Measurements from ENCODE around the gene GPRC5C.

Gene GPRC5C

GRCh38 chr17:74389937-74390679 lies 41.8 kb upstream of the GPRC5C start:
- ChIA-PET CTCF (interaction anchor here (0.8 to 3.9 kb wide), 3 partner anchors 22 to 67 kb away, joined by 3 to 24 read pairs (median 9); partner anchors contain the start of gene GPR142), POLR2A (no interaction called here)
- no peaks in the 10 kb centered on the region for H3K36me3 ChIP-seq (ENCODE audit: control insufficient read depth in 2 of 2, insufficient read depth in 1 of 2, low read length in 2 of 2)
- H3K27ac ChIP-seq (ENCODE audit: extremely low read depth, low read depth, low read length): no peak overlapping the region
- H3K4me1 ChIP-seq (ENCODE audit: control insufficient read depth, insufficient read depth, low read length): no peaks in the 10 kb centered on the region
- no peak overlapping the region for H3K4me3 ChIP-seq (ENCODE audit: low read depth, low read length)
- peak; percentile 99 for TF ChIP-seq ZNF366 (tag by site-specific recombination; conservative IDR thresholded peaks at IDR 0.05)
- no peak for TF ChIP-seq ZNF843 (tag by site-specific recombination; IDR thresholded peaks at IDR 0.05)
- TF ChIP-seq PRDM1 (tag by site-specific recombination; IDR thresholded peaks at IDR 0.05): peak; percentile 94
- TF ChIP-seq, protein P1, sequence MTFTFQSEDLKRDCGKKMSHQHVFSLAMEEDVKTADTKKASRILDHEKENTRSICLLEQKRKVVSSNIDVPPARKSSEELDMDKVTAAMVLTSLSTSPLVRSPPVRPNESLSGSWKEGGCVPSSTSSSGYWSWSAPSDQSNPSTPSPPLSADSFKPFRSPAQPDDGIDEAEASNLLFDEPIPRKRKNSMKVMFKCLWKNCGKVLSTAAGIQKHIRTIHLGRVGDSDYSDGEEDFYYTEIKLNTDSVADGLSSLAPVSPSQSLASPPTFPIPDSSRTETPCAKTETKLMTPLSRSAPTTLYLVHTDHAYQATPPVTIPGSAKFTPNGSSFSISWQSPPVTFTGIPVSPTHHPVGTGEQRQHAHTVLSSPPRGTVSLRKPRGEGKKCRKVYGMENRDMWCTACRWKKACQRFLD (tag by site-specific recombination; IDR thresholded peaks at IDR 0.05): no peak
- TF ChIP-seq ZNF362 (tag by site-specific recombination; IDR thresholded peaks at IDR 0.05): no peak
- TF ChIP-seq ZNF157 (tag by site-specific recombination; IDR thresholded peaks at IDR 0.05): 0 out of 2 replicates have a peak, but pooled peaks have one; percentile 9
- 0 out of 2 replicates have a peak, but pooled peaks have one; percentile 23 for TF ChIP-seq ZNF776 (tag by site-specific recombination; IDR thresholded peaks at IDR 0.05; ENCODE audit: borderline replicate concordance)
- H3K9me3 ChIP-seq (ENCODE audit: control insufficient read depth, insufficient read depth, low read depth, low read length): no peaks in the 10 kb centered on the region

GRCh38 chr17:74390680-74391653 lies 40.9 kb upstream of the GPRC5C start:
- CTCF ChIA-PET: interaction anchor here (0.5 to 5.0 kb wide), 6 partner anchors 11 to 191 kb away, joined by 3 to 34 read pairs (median 14); partner anchors contain the start of gene GPR142
- H3K36me3 ChIP-seq (ENCODE audit: control insufficient read depth in 2 of 2, insufficient read depth in 1 of 2, low read length in 2 of 2): no peaks in the 10 kb centered on the region
- H3K27ac ChIP-seq (ENCODE audit: extremely low read depth, low read depth, low read length): no peak overlapping the region
- no peaks in the 10 kb centered on the region for H3K4me1 ChIP-seq (ENCODE audit: control insufficient read depth, insufficient read depth, low read length)
- H3K9me3 ChIP-seq (ENCODE audit: control insufficient read depth, insufficient read depth, low read depth, low read length): no peaks in the 10 kb centered on the region
- no peak overlapping the region for H3K4me3 ChIP-seq (ENCODE audit: low read depth, low read length)
- 0 out of 2 replicates have a peak, but pooled peaks have one; percentile 27 for TF ChIP-seq ZNF121 (tag by site-specific recombination; IDR thresholded peaks at IDR 0.05)
- no peak for TF ChIP-seq ZNF510 (tag by site-specific recombination; IDR thresholded peaks at IDR 0.05; ENCODE audit: insufficient replicate concordance)
- TF ChIP-seq, protein P2, sequence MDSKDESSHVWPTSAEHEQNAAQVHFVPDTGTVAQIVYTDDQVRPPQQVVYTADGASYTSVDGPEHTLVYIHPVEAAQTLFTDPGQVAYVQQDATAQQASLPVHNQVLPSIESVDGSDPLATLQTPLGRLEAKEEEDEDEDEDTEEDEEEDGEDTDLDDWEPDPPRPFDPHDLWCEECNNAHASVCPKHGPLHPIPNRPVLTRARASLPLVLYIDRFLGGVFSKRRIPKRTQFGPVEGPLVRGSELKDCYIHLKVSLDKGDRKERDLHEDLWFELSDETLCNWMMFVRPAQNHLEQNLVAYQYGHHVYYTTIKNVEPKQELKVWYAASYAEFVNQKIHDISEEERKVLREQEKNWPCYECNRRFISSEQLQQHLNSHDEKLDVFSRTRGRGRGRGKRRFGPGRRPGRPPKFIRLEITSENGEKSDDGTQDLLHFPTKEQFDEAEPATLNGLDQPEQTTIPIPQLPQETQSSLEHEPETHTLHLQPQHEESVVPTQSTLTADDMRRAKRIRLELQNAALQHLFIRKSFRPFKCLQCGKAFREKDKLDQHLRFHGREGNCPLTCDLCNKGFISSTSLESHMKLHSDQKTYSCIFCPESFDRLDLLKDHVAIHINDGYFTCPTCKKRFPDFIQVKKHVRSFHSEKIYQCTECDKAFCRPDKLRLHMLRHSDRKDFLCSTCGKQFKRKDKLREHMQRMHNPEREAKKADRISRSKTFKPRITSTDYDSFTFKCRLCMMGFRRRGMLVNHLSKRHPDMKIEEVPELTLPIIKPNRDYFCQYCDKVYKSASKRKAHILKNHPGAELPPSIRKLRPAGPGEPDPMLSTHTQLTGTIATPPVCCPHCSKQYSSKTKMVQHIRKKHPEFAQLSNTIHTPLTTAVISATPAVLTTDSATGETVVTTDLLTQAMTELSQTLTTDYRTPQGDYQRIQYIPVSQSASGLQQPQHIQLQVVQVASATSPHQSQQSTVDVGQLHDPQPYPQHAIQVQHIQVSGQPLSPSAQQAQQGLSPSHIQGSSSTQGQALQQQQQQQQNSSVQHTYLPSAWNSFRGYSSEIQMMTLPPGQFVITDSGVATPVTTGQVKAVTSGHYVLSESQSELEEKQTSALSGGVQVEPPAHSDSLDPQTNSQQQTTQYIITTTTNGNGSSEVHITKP (tag by site-specific recombination; IDR thresholded peaks at IDR 0.05): peak; percentile 30; the same call in 1 of the 2 replicates
- TF ChIP-seq, protein P3, sequence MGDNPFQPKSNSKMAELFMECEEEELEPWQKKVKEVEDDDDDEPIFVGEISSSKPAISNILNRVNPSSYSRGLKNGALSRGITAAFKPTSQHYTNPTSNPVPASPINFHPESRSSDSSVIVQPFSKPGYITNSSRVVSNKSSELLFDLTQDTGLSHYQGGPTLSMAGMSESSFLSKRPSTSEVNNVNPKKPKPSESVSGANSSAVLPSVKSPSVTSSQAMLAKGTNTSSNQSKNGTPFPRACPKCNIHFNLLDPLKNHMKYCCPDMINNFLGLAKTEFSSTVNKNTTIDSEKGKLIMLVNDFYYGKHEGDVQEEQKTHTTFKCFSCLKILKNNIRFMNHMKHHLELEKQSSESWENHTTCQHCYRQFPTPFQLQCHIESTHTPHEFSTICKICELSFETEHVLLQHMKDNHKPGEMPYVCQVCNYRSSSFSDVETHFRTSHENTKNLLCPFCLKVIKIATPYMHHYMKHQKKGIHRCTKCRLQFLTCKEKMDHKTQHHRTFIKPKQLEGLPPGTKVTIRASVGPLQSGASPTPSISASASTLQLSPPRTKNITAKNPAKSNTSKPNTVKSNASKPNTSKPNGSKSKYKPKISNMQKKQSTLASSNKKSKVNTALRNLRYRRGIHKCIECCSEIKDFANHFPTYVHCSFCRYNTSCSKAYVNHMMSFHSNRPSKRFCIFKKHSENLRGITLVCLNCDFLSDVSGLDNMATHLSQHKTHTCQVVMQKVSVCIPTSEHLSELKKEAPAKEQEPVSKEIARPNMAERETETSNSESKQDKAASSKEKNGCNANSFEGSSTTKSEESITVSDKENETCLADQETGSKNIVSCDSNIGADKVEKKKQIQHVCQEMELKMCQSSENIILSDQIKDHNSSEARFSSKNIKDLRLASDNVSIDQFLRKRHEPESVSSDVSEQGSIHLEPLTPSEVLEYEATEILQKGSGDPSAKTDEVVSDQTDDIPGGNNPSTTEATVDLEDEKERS (tag by site-specific recombination; IDR thresholded peaks at IDR 0.05): no peak
- POLR2A ChIA-PET: no interaction called here
